Measurements from ENCODE around the gene ADCY6.
A peak's percentile ranks its signal among the peaks of the same experiment; 100 is the strongest.
"Not testable (repeated sequence)": the region's sequence is repeated elsewhere in the genome, so short reads cannot be mapped to it uniquely, and the experiment has no call there.

The ADCY6 gene

GRCh38 chr12:48750215-48750614 lies 38.7 kb downstream of the ADCY6 start:
- no peak for DNase-seq

- peak; percentile 36 for DNase-seq
Measured at GRCh38 chr12:48744251-48745008, 44.5 kb downstream of the ADCY6 start.

- no peak for DNase-seq
Measured at GRCh38 chr12:48739618-48740269, 49.1 kb downstream of the ADCY6 start.

GRCh38 chr12:48736456-48736855 lies 52.4 kb downstream of the ADCY6 start:
- DNase-seq, result no peak

- no peak for DNase-seq
Measured at GRCh38 chr12:48728807-48729206, 60.1 kb downstream of the ADCY6 start.

GRCh38 chr12:48720737-48721136 lies 68.2 kb downstream of the ADCY6 start:
- not testable (repeated sequence) for DNase-seq

- DNase-seq, result not testable (repeated sequence)
Measured at GRCh38 chr12:48720171-48720570, 68.7 kb downstream of the ADCY6 start.

GRCh38 chr12:48719002-48719401 lies 69.9 kb downstream of the ADCY6 start:
- not testable (repeated sequence) for DNase-seq

- no peak for DNase-seq
Measured at GRCh38 chr12:48717252-48717695, 71.6 kb downstream of the ADCY6 start.

- peak; percentile 95 for DNase-seq
Measured at GRCh38 chr12:48716493-48717251, 72.2 kb downstream of the ADCY6 start, which contains the start of gene CCNT1. Gene CCNT1, minus strand, starts transcription at chr12:48716707. Its CDS starts 32 bp downstream, at chr12:48716675.

Data from NCI-H1105 (cell line).